Embryonic facial prominence (tissue), 1 donor: ENCODE data around the gene POM121C.
"Not testable (repeated sequence)": the region's sequence is repeated elsewhere in the genome, so short reads cannot be mapped to it uniquely, and the experiment has no call there.

Experiments
- DNase-seq: peaks from one replicate; pipeline ENCODE4 v3.0.0-alpha.2; 2016; ENCODE audit errors: extremely low spot score

The POM121C gene

GRCh38 chr7:75423481-75423880 is 62.6 kb downstream of the POM121C start:
- DNase-seq: not testable (repeated sequence)

GRCh38 chr7:75421798-75422710 is 64.0 kb downstream of the POM121C start:
- DNase-seq: not testable (repeated sequence)

GRCh38 chr7:75420152-75420551 is 65.9 kb downstream of the POM121C start:
- DNase-seq: not testable (repeated sequence)

- not testable (repeated sequence) for DNase-seq
These were observed 66.4 kb downstream of the POM121C start for GRCh38 chr7:75419693-75420092.

DNA sequence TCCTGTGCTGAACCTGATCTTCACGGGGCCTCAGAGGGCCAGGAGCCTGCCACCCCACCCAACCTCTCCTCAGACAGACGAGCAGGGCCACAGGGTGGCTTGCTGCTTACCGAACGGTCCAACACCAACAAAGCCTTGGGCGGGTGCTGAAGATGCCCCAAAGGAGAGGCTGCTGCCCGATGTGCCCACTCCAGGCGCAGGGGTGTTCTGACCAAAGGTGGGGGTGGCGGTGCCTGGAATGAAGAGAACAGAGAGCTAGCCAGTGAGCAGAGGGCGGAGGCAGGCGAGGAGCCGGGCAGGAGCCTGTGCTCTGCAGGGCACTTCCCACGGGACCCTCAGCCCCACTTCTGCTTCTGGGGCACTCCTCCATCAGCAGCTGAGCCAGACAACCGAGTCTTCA is 66.9 kb downstream of the POM121C start:
- DNase-seq: not testable (repeated sequence)

- DNase-seq: not testable (repeated sequence)
These were observed 67.7 kb downstream of the POM121C start for GRCh38 chr7:75418292-75418858.

DNA sequence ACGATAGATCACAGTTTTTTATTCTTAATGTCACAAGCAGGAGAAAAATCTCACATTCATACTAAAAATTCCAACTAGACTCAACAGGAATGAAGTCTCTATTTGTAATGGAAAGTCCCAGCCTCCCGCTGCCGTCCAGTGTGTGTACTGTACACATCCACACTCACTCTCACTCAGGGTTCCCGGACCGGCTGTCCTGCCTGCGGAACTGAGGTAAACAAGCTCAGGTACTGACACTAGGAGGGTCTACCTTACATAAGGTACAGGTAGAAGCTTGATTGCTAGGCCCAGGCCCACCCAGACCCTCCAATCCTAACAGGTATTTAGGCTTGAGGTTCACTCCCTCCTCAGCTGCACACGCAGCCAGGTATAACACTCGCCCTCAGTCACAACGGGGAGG is 69.3 kb downstream of the POM121C start:
- DNase-seq: not testable (repeated sequence)

GRCh38 chr7:75415829-75416373 is 70.2 kb downstream of the POM121C start:
- not testable (repeated sequence) for DNase-seq

GRCh38 chr7:75415428-75415817 is 70.7 kb downstream of the POM121C start:
- not testable (repeated sequence) for DNase-seq

- not testable (repeated sequence) for DNase-seq
These were observed 71.2 kb downstream of the POM121C start for GRCh38 chr7:75414708-75415427.

DNA sequence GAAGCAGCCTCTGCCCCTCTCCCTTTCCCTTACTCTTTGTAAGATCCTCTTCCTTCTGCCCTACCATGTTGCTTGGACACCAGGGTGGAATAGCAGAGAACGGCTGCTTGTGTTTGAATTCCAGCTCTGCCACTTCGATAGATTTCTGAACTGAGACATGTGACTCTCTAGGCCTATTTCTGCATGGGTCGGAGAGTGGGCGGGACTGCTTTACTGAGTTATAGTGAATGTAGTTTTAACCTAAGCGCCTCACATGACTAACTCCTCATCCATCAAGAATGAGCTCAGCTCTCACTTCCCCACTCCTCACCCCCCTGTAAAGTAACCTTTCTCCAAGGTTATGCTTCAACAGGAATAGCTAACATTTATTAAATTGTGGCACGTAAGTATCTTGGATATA is 71.9 kb downstream of the POM121C start:
- DNase-seq: not testable (repeated sequence)

- not testable (repeated sequence) for DNase-seq
These were observed 75.3 kb downstream of the POM121C start for GRCh38 chr7:75410823-75411173.

DNA sequence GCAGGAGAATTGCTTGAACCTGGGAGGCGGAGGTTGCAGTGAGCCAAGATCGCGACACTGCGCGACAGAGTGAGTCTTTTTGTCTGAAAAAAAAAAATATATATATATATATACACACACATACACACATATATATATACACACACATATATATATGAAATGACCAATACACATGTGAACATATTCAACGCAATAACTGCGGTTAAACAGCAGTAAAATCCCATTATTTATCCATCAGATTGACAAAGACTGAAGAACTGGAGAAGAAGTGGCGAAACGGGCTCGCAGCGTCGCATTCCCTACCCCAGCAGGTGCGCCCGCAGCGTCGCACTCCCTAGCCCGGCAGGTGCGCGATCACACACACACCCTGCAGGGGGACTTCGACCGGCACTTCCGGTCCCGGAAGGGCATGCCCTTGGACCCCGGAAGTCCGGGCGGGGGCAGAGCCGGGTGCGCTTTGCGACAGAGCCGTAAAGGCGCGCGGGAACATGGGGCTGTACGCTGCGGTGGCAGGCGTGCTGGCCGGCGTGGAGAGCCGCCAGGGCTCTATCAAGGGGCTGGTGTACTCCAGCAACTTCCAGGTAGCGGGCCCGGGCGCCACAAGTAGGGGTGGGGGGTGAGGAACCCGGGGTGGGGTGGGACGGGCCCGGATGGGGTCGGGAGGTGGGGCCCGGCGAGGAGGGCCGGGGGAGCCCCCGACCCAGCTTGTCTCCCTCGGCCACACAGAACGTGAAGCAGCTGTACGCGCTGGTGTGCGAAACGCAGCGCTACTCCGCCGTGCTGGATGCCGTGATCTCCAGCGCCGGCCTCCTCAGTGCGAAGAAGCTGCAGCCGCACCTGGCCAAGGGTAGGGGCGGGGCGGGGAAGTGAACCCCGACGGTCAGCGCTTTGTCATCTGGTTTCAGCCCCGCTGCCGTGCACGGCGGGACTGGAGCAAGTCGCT is 75.9 kb downstream of the POM121C start:
- not testable (repeated sequence) for DNase-seq

DNA sequence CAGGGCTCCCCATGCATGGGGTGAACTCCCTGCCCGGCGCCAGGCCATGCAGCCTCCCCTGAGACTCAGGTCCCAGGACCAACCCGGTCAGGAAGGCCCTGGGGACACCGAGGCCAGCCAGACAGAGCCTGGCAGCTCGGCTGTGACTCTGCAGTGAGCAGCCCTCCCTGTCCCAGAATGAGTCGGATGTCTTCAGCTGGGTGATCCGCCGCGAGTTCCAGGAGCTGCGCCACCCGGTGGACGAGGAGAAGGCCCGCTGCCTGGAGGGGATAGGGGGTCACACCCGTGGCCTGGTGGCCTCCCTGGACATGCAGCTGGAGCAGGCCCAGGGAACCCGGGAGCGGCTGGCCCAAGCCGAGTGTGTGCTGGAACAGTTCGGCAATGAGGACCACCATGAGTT is 81.4 kb downstream of the POM121C start:
- DNase-seq: not testable (repeated sequence)

GRCh38 chr7:75403455-75404443 is 82.3 kb downstream of the POM121C start:
- DNase-seq: not testable (repeated sequence)

- not testable (repeated sequence) for DNase-seq
These were observed 85.5 kb downstream of the POM121C start for GRCh38 chr7:75400575-75400974.

DNA sequence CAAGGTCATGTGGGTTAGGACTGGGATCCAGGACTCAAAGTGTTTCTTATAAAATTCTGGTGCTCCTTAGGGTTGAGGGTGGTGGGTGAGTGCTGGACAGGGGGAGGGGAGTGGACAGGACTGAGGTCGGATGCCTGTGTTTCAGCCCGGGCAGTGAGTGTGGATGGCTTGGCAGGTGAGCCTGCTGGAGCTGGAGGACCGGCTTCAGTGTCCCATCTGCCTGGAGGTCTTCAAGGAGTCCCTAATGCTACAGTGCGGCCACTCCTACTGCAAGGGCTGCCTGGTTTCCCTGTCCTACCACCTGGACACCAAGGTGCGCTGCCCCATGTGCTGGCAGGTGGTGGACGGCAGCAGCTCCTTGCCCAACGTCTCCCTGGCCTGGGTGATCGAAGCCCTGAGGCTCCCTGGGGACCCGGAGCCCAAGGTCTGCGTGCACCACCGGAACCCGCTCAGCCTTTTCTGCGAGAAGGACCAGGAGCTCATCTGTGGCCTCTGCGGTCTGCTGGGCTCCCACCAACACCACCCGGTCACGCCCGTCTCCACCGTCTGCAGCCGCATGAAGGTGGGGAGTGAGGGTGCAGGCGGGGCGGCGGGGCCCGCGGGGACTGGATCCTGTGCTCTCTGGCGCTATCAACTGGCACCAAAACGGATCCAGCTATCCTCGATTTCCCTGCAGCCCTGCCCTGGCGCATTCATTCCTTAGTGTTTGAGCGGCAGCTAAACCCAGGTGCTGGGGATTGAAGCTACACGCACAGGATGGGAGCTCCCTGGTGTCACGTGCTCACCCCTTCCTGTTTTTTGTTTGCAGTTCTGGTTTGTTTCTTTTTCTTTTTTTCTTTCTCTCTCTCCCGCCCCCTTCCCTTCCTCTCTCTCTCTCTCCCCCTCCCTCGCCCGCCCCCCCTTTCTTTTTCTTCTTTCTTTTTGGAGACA is 87.1 kb downstream of the POM121C start:
- not testable (repeated sequence) for DNase-seq

GRCh38 chr7:75397865-75398264 is 88.2 kb downstream of the POM121C start:
- DNase-seq: not testable (repeated sequence)

- not testable (repeated sequence) for DNase-seq
These were observed 90.8 kb downstream of the POM121C start, which contains the start of gene TRIM73 for GRCh38 chr7:75395329-75395728. TSS of gene TRIM73 (plus strand) at chr7:75395629. CDS start at chr7:75398934, 3,305 bp downstream.
